ELF-1 (cell line): ENCODE measurements around the gene KCNE1.
"Not testable (repeated sequence)": the region's sequence is repeated elsewhere in the genome, so short reads cannot be mapped to it uniquely, and the experiment has no call there.

Experiments used
- DNase-seq: peaks from one replicate; pipeline ENCODE4 v3.0.0-alpha.2; 2016; ENCODE audit warnings: low read depth, low spot score

The KCNE1 gene

DNA sequence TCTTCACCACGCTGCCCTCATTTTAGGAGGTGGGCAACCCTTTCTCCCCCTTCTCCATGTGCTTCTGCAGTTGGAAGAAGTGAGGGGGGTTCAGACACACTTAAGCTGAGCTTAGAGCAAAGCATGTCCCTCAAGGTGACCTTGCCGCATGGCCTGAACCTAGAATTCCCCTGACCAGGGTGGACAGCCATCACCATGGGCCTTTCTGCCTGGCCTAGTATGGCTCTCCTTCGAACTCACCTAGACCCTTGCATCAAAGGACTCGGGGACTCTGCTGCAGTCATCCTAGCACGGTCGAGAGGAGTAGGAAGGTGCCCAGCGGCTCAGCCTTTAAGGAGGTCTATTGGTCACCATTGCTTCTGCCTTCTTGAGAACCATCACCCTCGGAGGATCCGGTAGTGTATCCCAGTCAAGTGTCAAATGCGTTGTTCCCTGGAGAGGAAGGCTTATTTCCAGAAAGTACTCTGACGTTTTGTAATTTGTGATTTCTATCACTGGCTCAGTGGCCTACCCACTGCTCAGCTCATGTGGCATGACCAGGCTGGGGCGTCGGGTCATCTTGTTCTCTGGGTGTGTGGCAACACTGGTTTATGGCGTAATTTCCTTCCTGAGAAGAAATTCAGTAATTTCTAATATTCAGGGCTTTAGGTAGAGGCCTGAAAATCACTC is at the start of gene KCNE1:
TSS of gene KCNE1 (minus strand) at position 424 of the 669 bp plus-strand sequence. CDS start 62,576 bp downstream, outside the sequence.
- DNase-seq, result no peak

DNA sequence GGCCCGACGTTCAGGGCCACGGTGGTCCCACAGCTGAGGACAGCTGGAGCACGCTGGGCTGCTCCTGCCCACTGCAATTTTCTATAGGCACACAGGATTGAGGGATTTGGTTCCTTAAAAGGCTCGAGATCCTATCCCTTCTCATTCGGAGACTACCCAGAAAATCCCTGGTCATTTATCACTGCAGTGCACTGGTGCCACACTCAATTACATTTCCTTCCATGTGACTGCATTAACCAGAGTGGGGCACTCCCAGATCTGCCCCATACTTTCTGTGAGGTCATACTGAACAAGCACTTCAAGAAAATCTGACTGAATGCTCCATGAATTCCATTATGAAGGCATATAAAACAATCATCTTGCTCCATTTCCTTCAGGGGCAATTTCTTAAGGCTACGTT is 49.8 kb upstream of the KCNE1 start:
- DNase-seq, result no peak

GRCh38 chr21:34560609-34561008 is 48.6 kb upstream of the KCNE1 start:
- no peak for DNase-seq

DNA sequence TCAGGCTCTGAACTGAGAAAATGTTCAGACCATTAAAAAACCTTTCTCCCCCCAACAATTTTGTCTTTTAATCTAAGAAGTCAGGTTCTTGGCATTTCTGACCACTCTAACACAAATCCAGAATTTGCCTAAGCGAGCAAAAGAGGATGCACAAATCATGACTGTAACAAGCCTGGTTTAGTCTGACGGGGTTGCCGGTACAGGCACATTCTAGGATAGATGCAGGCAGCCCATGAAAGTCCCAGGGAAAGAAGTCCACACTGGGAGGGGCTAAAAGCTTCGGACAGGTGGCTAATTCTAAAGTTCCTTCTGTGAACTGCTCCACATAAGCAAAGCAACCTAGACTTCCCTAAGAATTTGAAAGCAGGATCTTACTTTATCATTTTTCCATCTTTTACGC is 48.0 kb upstream of the KCNE1 start:
- DNase-seq, result no peak

DNA sequence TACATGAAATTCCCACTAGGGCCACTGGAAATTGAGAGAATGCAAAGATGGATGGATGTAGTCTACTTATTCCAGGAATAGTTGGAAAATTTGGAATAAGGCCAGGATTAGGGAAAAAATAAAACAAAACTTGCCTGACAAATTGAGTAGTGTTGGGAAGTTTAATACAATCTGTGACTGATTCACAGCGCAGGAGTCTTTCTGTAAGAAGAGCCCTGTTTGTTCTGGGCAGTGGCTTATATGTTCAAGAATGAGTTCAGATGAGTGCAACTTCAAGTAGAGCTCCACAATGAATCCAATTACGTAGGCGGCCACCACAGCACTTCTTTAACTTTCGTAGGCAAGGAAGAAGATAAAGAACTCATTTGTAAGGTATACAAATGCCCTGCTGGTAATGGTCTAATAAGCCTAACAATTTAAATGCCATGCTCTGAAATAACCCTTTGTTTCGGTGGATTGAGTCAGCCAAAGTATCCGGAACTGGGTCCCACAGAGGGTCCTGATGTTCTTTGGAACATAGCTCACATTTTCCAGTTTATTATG is 47.1 kb upstream of the KCNE1 start:
- no peak for DNase-seq

DNA sequence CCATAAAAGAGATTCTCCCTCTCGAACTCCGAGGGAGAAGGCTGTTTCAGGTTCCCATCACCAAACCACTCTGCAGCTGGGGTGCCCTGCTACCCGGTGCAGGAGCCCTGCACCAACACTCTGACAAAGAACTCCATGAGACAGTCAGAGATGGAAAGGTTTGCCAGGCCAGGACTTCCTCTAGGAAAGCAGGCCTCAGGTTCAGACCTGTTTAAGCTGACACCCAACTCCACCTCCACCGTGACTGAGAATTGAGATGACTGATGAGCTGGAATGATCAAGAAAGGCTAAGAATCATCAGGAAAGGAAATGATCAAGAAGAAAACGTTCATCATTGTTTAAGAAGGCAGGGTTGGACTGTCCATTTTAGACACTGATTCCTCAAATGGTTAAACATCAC is 46.2 kb upstream of the KCNE1 start:
- DNase-seq, result no peak

DNA sequence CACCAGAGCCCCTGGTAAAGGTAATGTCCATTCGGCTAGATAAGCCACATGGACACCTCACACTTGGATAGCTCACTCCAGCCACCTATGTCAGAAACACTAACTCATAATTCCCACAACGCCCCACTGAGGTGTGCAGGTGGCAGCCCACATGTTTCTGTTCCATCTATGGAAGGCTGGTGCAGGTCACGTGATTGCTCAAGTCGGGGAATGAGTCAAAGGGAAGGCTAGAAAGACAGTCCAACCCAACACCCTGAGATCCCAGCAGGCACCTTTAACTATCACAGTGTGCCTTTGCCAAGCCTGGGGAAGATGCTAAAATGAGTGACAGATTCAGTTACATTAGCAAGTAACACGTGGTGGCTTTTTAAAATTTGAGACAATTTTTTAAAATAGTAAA is 45.3 kb upstream of the KCNE1 start:
- DNase-seq, result no peak

GRCh38 chr21:34554670-34555069 is 42.7 kb upstream of the KCNE1 start:
- not testable (repeated sequence) for DNase-seq

DNA sequence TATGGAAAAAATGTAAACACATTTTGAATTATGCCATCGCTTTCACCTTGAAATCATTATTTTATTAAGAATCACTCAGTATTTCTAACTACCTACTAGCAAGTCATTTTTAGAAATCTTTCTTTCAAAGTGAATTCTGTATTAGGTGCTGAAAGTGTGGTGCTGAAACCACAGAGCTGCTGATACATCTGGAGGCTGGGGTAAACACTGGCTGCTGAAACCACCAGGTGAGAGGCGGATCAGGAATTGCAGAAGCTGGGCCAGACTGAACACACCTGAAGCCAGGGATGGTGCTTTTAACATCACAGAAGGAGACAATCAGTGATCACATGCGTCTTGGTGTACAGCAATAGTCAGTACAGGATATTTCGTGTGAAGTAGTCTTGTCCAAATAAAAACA is 42.2 kb upstream of the KCNE1 start:
- no peak for DNase-seq

- peak; percentile 12 for DNase-seq
Measured at GRCh38 chr21:34553151-34553952, 41.3 kb upstream of the KCNE1 start.

DNA sequence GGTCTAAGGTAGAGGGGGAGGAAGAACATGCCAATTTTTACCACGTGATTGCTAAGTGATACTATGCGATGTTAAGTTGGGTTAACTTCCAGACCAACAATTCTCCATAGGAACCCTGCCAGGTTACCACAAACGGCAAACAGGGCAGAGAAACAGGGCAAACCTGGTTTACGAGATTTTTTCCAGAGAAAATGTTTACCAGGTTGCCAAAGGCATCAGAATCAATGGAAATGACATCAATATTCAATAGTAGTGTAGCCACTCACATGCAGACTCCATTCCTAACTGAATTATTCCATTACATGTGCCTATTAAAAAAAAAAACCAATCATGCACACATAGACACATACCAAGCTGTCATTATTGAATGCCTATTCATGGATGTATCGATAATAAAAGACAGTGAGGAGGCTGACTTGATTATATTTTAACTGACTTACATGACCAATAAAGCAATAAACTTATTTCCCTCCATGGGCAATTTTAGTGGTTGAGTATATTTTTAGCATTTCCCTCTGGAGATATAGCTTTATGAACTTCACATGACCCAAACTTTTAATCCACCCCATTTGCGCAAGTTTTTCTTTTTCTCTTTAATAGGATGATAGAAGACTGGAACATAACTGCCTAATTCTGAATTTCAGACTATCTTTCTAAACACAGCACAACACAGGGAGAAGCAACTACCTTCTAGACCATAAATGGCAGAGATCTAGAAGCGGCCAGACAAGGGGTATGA is 40.5 kb upstream of the KCNE1 start:
- DNase-seq, result no peak

- no peak for DNase-seq
Measured at GRCh38 chr21:34550182-34550799, 38.3 kb upstream of the KCNE1 start.

GRCh38 chr21:34548781-34549376 is 36.9 kb upstream of the KCNE1 start:
- DNase-seq, result no peak

- DNase-seq, result no peak
Measured at GRCh38 chr21:34546542-34546941, 34.5 kb upstream of the KCNE1 start.

DNA sequence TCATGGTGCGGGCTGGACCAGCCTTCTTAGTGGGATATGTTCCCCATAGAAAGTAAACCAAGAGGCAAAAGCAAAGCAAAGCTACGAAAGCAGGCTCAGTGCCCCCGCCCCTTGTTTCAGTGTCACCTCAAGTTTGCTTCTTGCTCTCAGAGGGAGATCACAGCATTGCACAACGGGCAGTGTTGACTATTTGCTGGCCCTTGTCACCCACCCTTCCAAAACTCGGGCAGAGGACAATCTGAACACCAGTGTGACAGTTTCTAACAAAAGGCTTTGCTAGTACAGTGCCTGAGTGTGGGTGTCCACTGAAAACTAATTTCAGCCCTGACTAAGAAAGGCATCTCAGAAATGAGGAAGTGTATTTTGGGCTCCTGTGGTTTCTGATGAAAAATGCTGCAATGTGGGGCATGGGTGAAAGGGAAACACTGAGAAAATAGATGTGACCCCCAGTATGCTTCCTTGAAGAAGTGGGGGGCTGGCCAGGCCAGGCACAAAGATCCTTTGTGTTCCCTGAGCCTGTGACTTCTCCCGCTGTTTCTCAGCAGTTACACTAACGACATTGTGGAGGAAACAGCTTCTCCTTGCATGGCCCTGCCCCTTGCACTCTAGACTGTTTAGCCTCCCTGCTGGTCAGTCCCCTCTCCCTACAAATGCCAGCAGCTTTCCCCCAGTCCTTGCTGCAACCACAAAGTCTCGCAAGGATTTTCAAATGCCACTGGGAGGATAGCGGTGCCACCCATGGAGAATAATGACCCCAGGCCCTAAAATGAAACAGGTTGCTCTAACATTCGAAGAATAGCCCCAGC is 33.3 kb upstream of the KCNE1 start:
- DNase-seq, result peak; percentile 49

DNA sequence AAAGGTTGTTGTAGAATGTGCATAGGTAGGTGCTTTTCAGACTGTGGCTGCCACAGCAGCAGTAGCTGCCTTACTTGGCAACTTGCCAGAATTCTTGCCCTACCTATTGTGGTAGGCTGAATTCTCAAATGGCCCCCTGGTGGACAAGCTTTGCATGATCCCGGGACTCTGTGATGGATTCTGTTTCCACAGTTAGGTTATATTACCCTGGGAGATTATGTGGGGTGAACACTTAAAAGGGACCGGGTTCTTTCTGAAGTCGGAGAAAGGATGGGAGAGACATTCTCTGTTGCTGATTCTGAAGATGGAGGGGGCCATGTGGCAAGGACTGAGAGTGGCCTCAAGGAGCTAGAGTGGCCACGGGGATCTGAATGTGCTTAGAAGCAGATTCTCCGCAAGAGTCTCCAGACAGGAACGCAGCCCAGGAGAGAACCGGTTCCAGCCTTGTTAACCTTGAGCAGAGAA is 32.1 kb upstream of the KCNE1 start:
- DNase-seq, result peak; percentile 74

DNA sequence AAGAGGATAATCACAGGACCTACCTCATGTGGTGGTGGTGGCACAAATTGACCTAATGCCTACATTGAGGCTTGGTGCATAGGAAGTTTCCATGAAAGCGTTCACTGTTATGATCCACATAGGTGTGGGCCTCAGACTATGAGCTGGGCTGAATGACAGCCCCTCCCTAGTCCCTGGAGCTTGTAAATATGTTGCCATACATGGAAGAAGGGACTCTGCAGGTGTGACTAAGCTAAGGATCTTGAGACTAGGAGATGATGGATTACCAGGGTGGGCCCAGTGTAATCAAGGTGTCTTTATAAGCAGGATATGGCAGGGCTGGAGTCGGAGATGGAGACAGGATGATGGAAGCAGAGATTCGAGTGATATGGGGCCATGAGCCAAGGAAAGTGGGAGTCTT is 31.0 kb upstream of the KCNE1 start:
- DNase-seq, result no peak

- no peak for DNase-seq
Measured at GRCh38 chr21:34540206-34540605, 28.2 kb upstream of the KCNE1 start.

- DNase-seq, result no peak
Measured at GRCh38 chr21:34537838-34538237, 25.8 kb upstream of the KCNE1 start.

DNA sequence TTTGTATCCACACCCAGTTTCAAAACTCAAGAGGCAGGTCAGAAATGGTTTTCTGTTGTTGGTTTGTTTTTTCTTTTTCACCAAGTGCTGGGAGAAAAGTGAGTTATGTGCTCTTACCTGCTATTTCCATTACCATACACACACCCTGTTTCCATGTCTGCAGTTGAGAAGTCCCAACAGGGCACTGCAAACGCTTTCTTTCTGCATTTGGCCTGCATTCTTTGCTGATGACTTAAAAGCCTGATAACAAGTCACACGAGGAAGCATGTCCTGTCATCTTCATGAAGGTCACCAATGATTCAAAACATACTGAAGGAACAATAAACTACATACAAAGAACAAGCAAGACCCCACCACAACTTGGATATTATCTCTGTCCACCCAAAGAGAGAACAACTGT is 24.8 kb upstream of the KCNE1 start:
- no peak for DNase-seq
